A673 (cell line): ENCODE results near the gene CABP4.

Source experiments
- EZH2 ChIP-seq: fragments of 200-600 bp; sonication (generic); IDR thresholded peaks from 2 replicates; pipeline ENCODE4 v1.6.1; 2017; ENCODE audit warnings: borderline replicate concordance, low read depth, mild to moderate bottlenecking, mixed read lengths, antibody characterized with exemption, low read length; ENCODE audit not compliant: poor library complexity, severe bottlenecking
- TF ChIP-seq, protein P1 (sequence below): fragments of 300-800, 200-600 bp; sonication (generic); conservative IDR thresholded peaks from 2 replicates; pipeline ENCODE4 v1.5.1; 2017; ENCODE audit warnings: low read depth, mild to moderate bottlenecking, antibody characterized with exemption, low read length, moderate library complexity, mixed read lengths

DNA sequence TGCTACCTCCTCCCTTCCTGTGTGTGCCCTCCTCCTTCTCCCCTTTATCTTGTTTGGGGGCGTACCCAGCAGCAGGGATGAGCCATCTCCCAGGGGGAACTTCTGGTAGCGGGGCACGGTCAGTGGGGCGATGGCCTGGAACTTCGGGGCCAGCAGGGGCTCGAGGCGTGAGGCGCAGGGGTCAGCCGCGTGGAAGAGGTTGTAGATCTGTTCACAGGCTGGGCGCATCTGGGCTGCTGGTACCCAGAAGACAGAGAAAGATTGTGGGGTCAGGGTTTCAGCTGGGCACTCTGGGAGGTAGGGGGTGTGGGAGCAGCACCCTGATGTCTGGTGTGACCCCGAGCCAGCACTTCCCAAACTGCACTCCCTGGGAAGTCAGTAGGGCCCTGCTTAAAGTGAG lies 41.0 kb downstream of the CABP4 start:
- TF ChIP-seq, protein P1, sequence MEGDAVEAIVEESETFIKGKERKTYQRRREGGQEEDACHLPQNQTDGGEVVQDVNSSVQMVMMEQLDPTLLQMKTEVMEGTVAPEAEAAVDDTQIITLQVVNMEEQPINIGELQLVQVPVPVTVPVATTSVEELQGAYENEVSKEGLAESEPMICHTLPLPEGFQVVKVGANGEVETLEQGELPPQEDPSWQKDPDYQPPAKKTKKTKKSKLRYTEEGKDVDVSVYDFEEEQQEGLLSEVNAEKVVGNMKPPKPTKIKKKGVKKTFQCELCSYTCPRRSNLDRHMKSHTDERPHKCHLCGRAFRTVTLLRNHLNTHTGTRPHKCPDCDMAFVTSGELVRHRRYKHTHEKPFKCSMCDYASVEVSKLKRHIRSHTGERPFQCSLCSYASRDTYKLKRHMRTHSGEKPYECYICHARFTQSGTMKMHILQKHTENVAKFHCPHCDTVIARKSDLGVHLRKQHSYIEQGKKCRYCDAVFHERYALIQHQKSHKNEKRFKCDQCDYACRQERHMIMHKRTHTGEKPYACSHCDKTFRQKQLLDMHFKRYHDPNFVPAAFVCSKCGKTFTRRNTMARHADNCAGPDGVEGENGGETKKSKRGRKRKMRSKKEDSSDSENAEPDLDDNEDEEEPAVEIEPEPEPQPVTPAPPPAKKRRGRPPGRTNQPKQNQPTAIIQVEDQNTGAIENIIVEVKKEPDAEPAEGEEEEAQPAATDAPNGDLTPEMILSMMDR, result no peak
- TF ChIP-seq EZH2, result no peak
